GM21529 (cell line): ENCODE results near the gene LCP2.

Experiments
- ATAC-seq: cut with Tn5 transposase; IDR thresholded peaks from one replicate; pipeline ENCODE4 v1.9.1; 2021; ENCODE audit not compliant: unreplicated experiment

The LCP2 gene

GRCh38 chr5:170297589-170298462, at the start of gene LCP2:
LCP2 (minus strand) TSS chr5:170297777; CDS start chr5:170297611, 166 bp downstream.
- ATAC-seq, result peak; percentile 48

- ATAC-seq, result no peak
These were observed 49.5 kb upstream of the LCP2 start for GRCh38 chr5:170347022-170347567.

- no peak for ATAC-seq
These were observed 48.4 kb upstream of the LCP2 start for GRCh38 chr5:170345971-170346370.

GRCh38 chr5:170343177-170343576, 45.6 kb upstream of the LCP2 start:
- ATAC-seq, result no peak

- no peak for ATAC-seq
These were observed 44.7 kb upstream of the LCP2 start for GRCh38 chr5:170342153-170342725.

GRCh38 chr5:170341545-170341944, 44.0 kb upstream of the LCP2 start:
- no peak for ATAC-seq

- ATAC-seq, result no peak
These were observed 42.2 kb upstream of the LCP2 start for GRCh38 chr5:170339780-170340167.

GRCh38 chr5:170338933-170339779, 41.6 kb upstream of the LCP2 start:
- peak; percentile 96 for ATAC-seq

GRCh38 chr5:170338291-170338690, 40.7 kb upstream of the LCP2 start:
- no peak for ATAC-seq

- no peak for ATAC-seq
These were observed 39.6 kb upstream of the LCP2 start for GRCh38 chr5:170337045-170337733.

- ATAC-seq, result no peak
These were observed 38.5 kb upstream of the LCP2 start for GRCh38 chr5:170336065-170336464.

GRCh38 chr5:170334626-170335025, 37.0 kb upstream of the LCP2 start:
- no peak for ATAC-seq

GRCh38 chr5:170333161-170333910, 35.8 kb upstream of the LCP2 start:
- ATAC-seq, result peak; percentile 40

- no peak for ATAC-seq
These were observed 34.5 kb upstream of the LCP2 start for GRCh38 chr5:170332058-170332457.

GRCh38 chr5:170330568-170331054, 33.0 kb upstream of the LCP2 start:
- no peak for ATAC-seq

GRCh38 chr5:170329524-170329923, 31.9 kb upstream of the LCP2 start:
- ATAC-seq, result no peak

- no peak for ATAC-seq
These were observed 30.3 kb upstream of the LCP2 start for GRCh38 chr5:170327829-170328228.

- peak; percentile 38 for ATAC-seq
These were observed 29.6 kb upstream of the LCP2 start for GRCh38 chr5:170327168-170327567.

- no peak for ATAC-seq
These were observed 21.7 kb upstream of the LCP2 start for GRCh38 chr5:170319301-170319700.

GRCh38 chr5:170317499-170317898, 19.9 kb upstream of the LCP2 start:
- ATAC-seq, result no peak
